GM18498 (cell line): ENCODE data around the gene CENPV.
"Not testable (repeated sequence)": the region's sequence is repeated elsewhere in the genome, so short reads cannot be mapped to it uniquely, and the experiment has no call there.

Experiments
- ATAC-seq: cut with Tn5 transposase; IDR thresholded peaks from one replicate; pipeline ENCODE4 v1.9.1; 2021; ENCODE audit warnings: mild to moderate bottlenecking, moderate library complexity; ENCODE audit not compliant: unreplicated experiment

The CENPV gene

DNA sequence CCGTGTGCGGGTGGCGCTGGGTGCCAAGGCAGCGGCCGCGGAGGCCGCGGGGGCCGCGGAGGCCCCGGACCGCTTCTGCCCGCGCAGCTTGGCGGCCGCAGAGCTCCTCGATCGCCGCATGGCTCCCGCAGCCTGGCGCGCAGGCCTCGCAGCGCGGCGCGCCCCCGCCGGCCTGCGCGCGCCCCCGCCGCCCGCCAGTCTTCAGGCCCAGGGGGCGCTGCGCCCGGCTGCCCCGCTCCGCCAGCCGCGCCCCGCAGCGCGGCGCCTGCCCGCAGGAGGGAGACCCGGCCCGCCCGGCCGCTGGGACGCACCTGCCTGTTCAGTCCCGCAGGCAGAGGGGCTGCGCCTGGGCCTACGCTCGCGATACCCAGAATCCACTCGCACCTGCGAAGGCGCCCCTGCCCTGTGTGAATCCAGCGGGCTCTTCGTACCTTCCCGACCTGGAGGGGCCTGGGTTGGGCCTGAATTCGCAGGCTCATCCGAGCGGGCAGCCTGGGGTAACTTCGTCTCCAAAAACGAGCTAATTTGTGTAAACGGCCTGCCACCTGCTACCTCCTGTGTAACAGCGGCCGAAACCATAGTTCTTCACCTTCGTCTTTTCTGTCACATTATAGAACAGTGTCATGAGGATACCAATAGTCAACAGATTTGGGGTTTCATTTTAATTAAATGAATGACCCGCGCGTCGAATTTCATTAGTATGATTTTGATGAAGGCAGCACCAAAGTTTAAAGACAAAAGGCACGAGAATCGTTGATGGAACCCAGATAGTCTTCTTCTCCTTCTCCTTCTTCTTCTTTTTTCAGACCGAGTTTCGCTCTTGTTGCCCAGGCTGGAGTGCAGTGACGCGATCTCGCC lies at the start of gene CENPV:
Gene CENPV (minus strand): TSS at position 153 of the 858 bp plus-strand sequence. CDS start 33 bp downstream, at position 120.
- ATAC-seq, result peak; percentile 73

DNA sequence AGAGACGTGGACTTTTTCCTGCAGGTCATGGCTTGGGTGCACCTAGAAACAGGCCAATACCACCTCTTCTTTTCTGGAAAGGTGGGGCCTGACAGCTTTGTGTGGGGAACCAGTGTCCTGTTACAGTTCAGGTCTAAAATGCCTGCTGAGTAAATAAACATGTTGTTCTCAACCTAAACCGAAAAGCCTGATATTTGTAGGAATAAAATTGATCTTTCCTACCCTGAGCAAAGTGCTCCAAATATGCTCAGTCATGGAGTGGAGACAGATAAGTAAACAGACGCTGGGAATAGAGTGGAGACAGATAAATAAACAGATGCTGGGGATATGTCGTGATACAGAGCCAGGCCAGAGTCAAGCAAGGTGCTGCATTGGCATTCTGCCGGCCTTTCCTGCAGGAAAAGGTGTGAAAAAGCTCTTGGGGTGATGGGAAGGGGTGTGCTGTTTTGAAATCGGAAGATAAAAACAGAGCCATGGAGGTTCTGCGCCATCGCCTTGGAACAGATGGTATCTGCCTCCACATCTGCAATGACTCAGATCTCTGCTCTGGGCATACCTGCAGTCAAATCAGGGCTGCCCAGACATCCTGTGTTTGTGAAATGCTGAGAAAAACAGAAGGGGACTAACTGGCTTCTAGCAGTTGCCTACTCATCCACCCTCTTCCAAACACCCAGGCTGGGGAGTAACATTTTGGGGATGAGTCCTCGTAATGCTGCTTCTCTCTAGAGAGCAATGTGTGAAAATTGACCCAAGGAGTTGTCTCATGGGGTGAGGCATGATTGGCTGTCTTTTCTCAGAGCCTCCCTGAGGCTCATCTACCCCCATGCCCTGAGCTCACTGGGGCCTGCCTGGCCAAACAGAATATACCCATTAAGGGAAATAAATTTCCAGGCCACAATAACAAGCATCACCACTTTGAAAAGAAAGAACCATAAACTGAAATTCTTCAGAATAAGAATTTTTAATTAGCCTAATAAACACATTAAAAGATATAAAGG lies 45.3 kb upstream of the CENPV start:
- peak; percentile 86 for ATAC-seq

DNA sequence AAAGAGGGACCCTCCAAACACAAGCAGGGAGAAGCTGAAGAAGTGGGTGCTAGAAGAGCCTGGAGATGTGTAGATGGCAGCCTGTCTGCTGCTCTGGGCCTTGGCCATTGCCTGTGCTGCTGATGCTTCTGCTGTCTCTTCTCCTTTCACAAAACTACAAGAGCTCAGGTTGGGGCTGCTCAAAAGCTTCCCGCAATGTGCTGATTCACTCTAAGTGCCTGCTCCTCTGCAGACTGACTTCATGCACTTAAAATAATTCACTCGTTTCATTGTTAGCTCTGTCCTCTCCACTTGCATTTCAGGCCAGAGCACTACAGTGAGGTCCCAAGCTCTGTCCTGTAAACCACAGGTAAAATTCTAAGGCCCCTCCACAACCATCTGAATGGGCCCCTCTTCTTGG lies 43.4 kb upstream of the CENPV start:
- ATAC-seq, result not testable (repeated sequence)

DNA sequence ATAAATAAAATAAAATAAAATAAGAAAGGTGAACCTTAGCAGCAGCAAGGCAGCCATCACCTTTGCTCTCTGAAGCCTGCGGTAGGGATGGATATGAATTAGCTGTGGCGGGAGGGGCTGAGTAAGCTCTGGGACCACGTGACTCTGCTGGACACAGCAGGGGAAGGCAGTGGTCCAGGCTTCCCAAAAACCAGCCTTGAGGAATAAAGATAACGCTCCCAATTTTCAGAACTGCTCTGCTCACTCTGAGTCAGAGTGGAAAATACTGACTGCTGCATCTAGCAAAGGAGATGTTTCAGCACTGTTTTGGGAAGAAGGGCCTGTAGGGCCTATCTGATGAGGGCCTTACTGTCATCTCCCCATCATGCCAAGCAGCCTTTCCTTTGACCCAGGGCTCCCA lies 42.6 kb upstream of the CENPV start:
- ATAC-seq, result not testable (repeated sequence)

DNA sequence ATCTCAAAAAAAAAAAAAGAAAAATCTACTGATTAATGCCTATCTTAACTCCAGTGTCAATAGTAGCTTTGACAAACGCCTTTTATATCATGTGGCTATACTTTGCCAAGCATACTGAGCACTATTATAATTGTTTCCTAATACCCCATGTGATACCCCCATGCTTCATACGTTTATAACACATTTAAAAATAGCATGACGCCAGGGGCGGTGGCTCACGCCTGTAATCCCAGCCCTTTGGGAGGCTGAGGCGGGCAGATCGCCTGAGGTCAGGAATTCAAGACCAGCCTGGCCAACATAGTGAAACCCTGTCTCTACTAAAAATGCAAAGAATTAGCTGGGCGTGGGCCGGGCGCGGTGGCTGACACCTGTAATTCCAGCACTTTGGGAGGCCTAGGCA lies 39.2 kb upstream of the CENPV start:
- not testable (repeated sequence) for ATAC-seq

DNA sequence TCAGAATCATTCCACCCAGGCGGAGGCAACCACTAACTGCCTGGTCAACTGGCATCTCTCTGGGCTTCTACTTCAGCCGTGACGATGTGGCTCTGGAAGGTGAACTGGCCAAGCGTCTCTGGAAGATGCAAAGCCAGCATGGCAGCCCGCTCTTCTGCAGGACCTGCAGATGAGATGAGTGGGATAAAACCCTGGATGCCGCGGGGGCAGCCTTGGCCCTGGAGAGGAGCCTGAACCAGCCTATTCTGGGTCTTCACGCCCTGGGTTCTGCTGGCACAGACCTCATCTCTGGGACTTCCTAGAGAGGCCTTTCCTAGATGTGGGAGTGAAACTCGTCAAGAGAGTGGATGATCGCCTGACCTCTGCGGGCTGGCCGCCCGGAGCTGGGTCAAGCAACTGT lies 38.2 kb upstream of the CENPV start:
- no peak for ATAC-seq

DNA sequence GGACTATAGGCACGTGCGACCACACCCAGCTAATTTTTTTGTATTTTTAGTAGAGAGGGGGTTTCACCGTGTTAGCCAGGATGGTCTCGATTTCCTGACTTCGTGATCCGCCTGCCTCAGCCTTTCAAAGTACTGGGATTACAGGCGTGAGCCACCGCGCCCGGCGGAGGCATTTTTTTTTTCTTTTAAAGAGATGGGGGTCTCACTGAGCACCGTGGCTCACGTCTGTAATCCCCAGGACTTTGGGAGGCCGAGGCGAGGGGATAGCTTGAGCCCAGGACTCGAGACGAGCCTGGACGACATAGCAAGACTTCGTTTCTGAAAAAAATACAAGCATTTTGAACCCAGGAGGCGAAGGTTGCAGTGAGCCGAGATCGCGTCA lies 32.8 kb upstream of the CENPV start:
- not testable (repeated sequence) for ATAC-seq

DNA sequence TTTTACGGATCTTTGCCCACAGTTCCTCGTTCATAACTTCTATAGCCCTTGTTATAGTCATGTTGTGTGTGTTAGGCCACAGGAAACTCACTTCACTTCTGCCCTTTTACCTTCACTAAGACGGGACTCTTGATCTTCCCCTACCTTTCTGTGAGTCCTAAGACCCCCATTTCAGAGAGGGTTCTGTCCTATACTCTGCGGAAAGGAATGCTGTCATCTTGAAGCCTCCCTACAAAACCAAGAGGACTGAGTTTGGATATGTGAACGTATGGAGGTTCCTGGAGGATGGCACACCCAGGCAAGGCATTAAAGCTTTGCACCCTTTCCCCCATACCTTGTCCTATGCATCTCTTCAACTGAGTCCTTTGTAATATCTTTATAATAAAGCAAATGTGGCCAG lies 31.3 kb upstream of the CENPV start:
- no peak for ATAC-seq

DNA sequence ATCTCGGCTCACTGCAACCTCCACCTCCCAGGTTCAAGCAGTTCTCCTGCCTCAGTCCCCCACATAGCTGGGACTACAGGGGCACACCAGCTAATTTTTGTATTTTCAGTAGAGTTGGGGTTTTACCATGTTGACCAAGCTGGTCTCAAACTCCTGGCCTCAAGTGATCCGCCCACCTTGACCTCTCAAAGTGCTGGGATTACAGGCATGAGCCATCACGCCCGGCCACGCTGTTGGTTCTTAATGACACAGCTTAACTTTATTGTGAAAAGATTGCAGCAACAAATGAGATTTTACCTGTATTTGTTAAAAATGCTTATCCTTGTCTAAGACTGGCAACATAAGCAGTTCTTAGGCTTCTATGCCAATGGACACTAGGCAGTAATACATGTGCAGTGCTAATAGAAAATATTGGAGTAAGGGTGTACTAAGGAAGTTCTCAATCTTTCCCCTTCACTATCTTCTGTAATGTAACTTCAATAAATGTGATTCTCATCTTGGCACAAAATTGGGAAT lies 30.6 kb upstream of the CENPV start:
- ATAC-seq, result no peak

DNA sequence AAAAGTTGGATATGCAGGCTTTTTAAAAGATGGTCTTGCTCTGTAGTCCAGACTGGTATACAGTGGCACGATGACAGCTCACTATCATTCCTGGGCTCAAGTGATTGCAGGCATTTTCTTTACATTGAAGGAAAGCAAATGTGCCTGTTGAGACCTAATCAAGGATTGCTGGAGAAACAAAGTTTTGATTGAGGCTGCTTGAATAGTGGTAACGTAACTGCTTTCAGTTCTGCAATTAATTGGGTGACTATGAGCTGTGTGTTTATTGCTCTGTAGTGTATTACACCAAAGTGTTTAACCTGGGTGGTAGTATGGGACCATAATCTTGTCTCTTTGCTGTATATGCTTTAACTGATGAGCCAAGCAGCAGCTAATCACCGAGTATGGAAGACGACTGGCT lies 29.9 kb upstream of the CENPV start:
- no peak for ATAC-seq

DNA sequence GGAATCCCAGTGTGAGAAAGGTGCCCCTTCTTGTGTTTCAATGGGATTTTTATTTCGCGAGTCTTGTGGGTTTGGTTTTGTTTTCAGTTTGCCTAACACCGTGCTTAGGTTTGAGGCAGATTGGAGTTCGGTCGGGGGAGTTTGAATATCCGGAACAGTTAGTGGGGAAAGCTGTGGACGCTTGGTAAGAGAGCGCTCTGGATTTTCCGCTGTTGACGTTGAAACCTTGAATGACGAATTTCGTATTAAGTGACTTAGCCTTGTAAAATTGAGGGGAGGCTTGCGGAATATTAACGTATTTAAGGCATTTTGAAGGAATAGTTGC lies 28.2 kb upstream of the CENPV start:
- ATAC-seq, result peak; percentile 11

DNA sequence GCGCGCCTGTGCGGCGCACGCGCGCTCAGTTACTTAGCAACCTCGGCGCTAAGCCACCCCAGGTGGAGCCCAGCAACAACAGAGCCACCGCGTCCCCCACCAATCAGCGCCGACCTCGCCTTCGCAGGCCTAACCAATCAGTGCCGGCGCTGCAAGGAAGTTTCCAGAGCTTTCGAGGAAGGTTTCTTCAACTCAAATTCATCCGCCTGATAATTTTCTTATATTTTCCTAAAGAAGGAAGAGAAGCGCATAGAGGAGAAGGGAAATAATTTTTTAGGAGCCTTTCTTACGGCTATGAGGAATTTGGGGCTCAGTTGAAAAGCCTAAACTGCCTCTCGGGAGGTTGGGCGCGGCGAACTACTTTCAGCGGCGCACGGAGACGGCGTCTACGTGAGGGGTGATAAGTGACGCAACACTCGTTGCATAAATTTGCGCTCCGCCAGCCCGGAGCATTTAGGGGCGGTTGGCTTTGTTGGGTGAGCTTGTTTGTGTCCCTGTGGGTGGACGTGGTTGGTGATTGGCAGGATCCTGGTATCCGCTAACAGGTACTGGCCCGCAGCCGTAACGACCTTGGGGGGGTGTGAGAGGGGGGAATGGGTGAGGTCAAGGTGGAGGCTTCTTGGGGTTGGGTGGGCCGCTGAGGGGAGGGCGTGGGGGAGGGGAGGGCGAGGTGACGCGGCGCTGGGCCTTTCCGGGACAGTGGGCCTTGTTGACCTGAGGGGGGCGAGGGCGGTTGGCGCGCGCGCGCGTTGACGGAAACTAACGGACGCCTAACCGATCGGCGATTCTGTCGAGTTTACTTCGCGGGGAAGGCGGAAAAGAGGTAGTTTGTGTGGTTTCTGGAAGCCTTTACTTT lies 27.6 kb upstream of the CENPV start, which contains the start of gene UBB:
Gene UBB (plus strand): TSS at position 452 of the 856 bp plus-strand sequence. CDS start 817 bp downstream, outside the sequence.
- peak; percentile 91 for ATAC-seq

DNA sequence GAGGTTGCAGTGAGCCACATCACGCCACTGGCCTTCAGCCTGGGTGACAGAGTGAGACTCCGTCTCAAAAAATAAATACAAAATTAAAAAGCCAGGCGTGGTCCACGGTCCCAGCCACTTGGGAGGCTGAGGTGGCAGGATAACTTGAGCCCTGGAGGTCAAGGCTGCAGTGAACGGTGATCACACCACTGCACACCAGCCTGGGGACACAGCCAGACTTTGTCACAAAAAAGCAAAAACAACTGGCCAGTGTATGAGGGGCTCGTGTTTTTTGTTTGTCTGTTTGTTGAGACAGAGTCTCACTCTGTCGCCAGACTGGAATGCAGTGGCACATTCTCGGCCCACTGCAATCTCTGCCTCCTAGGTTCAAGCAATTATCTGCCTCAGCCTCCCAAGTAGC lies 26.4 kb upstream of the CENPV start:
- ATAC-seq, result no peak

DNA sequence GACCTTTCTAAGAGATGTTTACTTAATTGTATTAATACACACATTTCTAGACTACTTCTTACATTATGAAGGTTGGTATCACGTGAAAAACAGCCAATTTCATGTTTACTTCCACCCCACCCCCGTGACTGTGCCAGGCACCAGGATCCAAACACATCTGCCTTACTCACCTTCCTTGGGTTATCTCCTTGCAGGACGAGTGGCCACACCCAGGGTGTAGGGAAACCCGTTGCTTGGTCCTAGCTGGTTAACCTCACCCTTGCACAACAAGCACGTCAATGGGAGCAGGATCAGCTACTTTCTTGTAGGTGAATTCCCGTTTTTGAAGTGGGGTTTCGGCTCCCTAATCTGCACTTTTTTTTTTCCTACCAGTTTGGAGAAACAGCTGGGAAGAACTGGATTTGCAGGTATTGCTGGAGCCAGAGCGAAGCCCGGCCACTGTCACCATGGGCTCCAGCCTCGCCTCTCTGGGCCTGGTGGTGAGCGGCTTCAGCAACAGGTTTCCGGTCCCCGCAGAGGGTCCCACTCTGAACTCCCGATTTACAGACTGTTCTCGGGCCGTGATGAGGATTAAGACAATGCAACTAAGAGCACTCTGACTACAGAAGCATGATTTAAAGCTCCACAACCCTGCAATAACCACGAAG lies 25.5 kb upstream of the CENPV start:
- ATAC-seq, result no peak

DNA sequence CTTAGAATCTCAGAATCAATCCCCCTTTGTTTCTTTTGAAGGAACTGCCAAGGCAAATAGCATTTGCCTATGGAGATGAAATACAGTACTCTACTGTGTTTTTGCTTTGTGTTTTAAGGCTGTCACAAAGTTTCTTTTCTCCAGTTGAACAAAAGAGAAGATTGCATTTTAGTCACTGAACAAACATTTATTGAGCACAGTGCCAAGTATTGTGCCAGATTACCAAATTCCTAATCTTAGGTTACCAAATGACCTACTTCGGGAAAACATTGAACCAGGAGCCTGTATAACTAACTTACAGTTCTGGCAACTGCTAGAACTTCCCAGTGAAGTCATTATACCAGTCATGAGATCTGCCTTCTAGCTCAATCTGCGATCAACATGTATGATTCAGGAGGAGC lies 24.7 kb upstream of the CENPV start:
- ATAC-seq, result no peak

DNA sequence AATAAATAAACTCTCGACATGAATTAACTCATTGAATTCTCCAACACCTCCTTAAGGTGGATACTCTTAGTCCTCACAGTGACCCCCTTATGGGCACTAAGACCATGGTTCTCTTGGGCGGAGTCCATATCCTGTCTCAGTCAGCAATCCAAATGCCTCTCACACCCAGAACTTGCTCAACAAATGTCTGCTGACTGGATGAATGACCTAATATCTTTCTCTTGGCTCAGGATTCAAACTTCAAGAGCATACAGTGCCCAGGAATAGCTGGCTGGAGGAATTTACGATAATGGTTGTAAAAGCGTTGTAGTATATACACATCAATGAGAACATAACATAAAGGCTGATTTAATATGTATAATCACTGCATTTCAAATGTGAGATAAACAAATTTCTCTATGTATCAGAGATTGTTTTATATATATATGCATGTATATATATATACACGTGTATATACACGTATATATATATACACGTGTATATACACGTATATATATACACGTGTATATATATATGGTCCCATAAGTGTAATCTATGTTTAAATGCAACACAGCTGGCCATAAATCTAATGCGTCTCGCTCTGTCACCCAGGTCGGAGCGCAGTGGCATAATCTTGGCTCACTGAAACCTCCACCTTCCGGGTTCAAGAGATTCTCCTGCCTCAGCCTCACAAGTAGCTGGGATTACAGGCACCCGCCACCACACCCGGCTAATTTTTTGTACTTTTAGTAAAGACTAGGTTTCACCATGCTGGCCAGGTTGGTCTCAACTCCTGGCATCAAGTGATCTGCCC lies 21.1 kb upstream of the CENPV start:
- no peak for ATAC-seq

DNA sequence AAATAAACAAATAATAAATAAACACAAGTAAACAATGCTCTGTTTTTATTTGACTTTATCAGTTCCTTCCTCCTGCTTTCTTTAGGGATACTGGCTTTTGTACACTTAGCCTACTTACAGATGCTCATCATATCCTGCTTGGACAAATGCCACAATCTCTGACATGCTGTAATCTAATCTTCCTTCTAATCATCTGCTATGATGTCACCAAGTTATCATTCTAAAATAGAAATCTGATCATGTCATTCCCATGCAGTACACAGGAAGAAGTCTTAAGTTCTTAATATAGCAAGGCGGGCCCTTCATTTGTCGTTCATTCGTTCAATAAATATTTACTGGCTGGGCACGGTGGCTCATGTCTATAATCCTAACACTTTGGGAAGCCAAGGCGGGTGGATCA lies 18.5 kb upstream of the CENPV start:
- ATAC-seq, result no peak

DNA sequence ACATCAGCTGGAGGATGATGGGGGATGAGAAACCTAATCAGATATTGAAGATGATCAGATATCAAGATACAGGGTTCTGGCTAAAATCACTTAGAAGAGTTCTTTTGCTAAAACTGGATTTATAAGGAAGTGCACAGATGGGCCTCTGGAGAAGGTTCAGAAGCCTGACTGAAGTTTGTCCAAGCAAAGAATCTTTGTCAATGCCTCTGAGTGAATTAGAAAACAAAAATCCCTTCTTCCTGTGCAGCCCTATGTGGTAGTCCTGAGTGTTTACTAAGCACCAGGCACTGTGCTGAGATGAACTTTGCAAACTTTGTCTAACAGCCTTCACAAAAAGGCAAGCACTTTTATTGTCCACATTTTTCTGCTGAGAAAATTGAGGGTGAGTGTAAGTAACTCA lies 11.4 kb upstream of the CENPV start:
- no peak for ATAC-seq
